ENCODE measurements around the gene MCM3. TPM values are rescaled to one million over a fixed set of nuclear protein-coding genes. Genes with fewer than 3 reads are reported as not detected.

MCM3 gene
- total RNA-seq, 4 donors from 2014 or later = 9.1 to 12.9 (median 9.8) TPM

DNA sequence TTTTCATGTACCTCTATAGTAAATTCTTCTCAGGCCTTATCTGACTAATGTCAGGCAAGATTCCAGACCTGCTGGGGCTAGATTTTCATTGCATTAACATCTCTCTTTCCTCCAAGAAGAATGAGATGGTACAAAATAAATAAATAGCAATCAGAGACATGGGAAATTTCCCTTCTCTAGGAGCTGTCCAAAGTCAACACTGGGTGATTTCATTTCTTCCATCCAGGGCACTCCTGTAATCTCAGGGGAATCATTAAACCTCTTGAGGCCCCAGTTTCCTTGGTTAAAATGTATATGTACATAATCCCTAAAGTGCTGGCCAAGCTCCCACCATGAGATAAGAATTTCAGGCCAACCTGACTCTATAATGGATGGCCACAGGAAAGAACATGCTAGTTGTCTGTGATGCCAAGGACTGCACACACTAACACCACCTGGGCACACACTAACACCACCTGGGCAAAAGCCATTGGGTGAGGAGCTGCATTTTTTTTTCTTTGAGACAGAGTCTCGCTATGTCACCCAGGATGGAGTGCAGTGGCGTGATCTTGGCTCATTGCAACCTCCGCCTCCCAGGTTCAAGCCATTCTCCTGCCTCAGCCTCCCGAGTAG is 41.2 kb downstream of the MCM3 start:
- Histone ChIP-seq H3K27ac (no peak overlapping the region), H3K36me3 (no peaks in the 10 kb centered on the region), H3K27me3 (no peaks in the 10 kb centered on the region), H3K9me3 (no peaks in the 10 kb centered on the region), H3K4me3 (no peak overlapping the region), H3K4me1 (no peaks in the 10 kb centered on the region)
- DNase-seq = no peak
- in situ Hi-C loops (cut with MboI; ENCODE audit: low sequenced_read_pairs in 4 of 4) = loop anchor here in 1 of 4 donors (10.0 kb wide), 1 partner anchor 159 kb away; the partner anchor contains the start of gene PKHD1
- TF ChIP-seq POLR2A (IDR thresholded peaks at IDR 0.05) = no peak
- TF ChIP-seq, protein P1, sequence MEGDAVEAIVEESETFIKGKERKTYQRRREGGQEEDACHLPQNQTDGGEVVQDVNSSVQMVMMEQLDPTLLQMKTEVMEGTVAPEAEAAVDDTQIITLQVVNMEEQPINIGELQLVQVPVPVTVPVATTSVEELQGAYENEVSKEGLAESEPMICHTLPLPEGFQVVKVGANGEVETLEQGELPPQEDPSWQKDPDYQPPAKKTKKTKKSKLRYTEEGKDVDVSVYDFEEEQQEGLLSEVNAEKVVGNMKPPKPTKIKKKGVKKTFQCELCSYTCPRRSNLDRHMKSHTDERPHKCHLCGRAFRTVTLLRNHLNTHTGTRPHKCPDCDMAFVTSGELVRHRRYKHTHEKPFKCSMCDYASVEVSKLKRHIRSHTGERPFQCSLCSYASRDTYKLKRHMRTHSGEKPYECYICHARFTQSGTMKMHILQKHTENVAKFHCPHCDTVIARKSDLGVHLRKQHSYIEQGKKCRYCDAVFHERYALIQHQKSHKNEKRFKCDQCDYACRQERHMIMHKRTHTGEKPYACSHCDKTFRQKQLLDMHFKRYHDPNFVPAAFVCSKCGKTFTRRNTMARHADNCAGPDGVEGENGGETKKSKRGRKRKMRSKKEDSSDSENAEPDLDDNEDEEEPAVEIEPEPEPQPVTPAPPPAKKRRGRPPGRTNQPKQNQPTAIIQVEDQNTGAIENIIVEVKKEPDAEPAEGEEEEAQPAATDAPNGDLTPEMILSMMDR (IDR thresholded peaks at IDR 0.05 in 4 of 5, conservative IDR thresholded peaks at IDR 0.05 in 1 of 5) = no peak
- no peak for ATAC-seq
- intact Hi-C loops (cut with DNase I; ENCODE audit: low total_unique reads) = no loop called here

- Histone ChIP-seq H3K27ac (no peak overlapping the region), H3K27me3 (no peaks in the 10 kb centered on the region), H3K4me3 (no peak overlapping the region), H3K36me3 (no peaks in the 10 kb centered on the region), H3K4me1 (no peaks in the 10 kb centered on the region), H3K9me3 (no peaks in the 10 kb centered on the region)
- in situ Hi-C loops (cut with MboI; ENCODE audit: low sequenced_read_pairs in 4 of 4) = loop anchor here in 1 of 4 donors (10.0 kb wide), 1 partner anchor 157 kb away; the partner anchor contains the start of gene PKHD1
- intact Hi-C loops (cut with DNase I; ENCODE audit: low total_unique reads) = no loop called here
- DNase-seq (no peak), ATAC-seq (no peak)
- TF ChIP-seq POLR2A (IDR thresholded peaks at IDR 0.05) = no peak
- TF ChIP-seq, protein P1 (IDR thresholded peaks at IDR 0.05 in 4 of 5, conservative IDR thresholded peaks at IDR 0.05 in 1 of 5) = no peak
Observed at GRCh38 chr6:52241819-52242218, 42.7 kb downstream of the MCM3 start.

DNA sequence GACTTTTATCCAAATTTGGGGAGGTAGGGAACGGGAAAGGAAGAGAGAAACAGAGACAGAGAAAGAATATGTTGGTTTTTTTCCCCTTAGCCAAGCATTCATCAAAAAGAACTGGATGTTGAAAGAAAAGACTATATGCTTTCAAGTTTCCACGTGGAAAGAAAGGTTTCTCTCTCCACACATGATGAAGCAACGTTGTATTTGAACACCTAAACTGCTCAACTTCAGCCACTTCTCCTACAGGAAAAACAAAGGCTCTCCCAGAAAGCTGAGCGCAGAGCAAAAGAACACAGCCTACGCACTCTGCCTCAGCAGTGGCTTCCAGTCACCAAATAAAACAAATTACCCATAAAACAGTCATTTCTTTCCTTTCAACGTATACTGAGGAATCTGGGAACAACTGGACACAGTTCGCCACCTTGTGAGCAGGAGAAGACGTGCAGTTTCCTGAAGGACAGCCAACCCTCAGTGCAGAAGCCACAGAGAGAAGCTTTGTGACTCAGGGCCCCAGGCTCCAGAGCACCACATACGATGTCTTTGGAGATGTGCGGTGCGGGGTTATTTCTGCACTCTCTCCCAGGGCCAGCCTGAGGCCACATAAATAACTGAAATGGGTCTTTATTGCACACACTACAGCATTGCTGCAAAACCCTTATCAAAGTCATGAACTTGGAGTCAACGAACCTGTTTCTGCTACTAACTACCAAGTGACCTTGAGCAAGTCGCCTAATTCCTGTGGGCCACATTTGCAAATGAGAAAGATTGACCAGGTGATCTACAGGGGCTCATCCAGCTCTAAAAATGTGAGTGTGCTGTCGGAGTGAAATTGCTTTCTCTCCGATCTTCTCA is 50.3 kb downstream of the MCM3 start:
- Histone ChIP-seq H3K4me1 (no peaks in the 10 kb centered on the region), H3K36me3 (no peaks in the 10 kb centered on the region), H3K27me3 (no peaks in the 10 kb centered on the region), H3K27ac (no peak overlapping the region), H3K4me3 (no peak overlapping the region), H3K9me3 (no peaks in the 10 kb centered on the region)
- in situ Hi-C loops (cut with MboI; ENCODE audit: low sequenced_read_pairs in 4 of 4) (loop anchor here in 3 of 4 donors (10.0 kb wide), 1 partner anchor 149 kb away; the partner anchor contains the start of gene PKHD1 (in 3 of the 3)), intact Hi-C loops (cut with DNase I; ENCODE audit: low total_unique reads) (loop anchor here (1.0 to 10.0 kb wide), 4 partner anchors 69 to 171 kb away; partner anchors contain the start of gene PKHD1)
- DNase-seq = peak in 1 of 2 donors; percentile 24
- peak; percentile 56 to 88 for ATAC-seq
- TF ChIP-seq, protein P1 (IDR thresholded peaks at IDR 0.05 in 4 of 5, conservative IDR thresholded peaks at IDR 0.05 in 1 of 5) = peak; percentile 37 to 71 (median 67)
- no peak for TF ChIP-seq POLR2A (IDR thresholded peaks at IDR 0.05)

- in situ Hi-C loops (cut with MboI; ENCODE audit: low sequenced_read_pairs in 4 of 4) (loop anchor here in 3 of 4 donors (10.0 kb wide), 1 partner anchor 148 kb away; the partner anchor contains the start of gene PKHD1 (in 3 of the 3)), intact Hi-C loops (cut with DNase I; ENCODE audit: low total_unique reads) (loop anchor here (5.0 to 10.0 kb wide), 2 partner anchors 68 to 126 kb away; no protein-coding TSS in a partner anchor)
- DNase-seq (no peak), ATAC-seq (no peak)
- no peaks in the 10 kb centered on the region for H3K4me1 ChIP-seq
- no peak overlapping the region for H3K4me3 ChIP-seq
- no peaks in the 10 kb centered on the region for H3K9me3 ChIP-seq
- no peaks in the 10 kb centered on the region for H3K36me3 ChIP-seq
- H3K27me3 ChIP-seq = no peaks in the 10 kb centered on the region
- H3K27ac ChIP-seq = no peak overlapping the region
- no peak for TF ChIP-seq POLR2A (IDR thresholded peaks at IDR 0.05)
Observed at GRCh38 chr6:52233005-52233404, 51.5 kb downstream of the MCM3 start.
